Measurements from ENCODE around the gene KCNN4.
A peak's percentile ranks its signal among the peaks of the same experiment; 100 is the strongest.
"Not testable (repeated sequence)": the region's sequence is repeated elsewhere in the genome, so short reads cannot be mapped to it uniquely, and the experiment has no call there.

KCNN4 gene

GRCh38 chr19:43780706-43781525 lies at the start of gene KCNN4:
Gene KCNN4 (minus strand): TSS chr19:43780973. CDS start chr19:43780861, 112 bp downstream.
- H3K27me3 ChIP-seq (ENCODE audit: control insufficient read depth, insufficient read depth, low read length): peaks cover 3% of the 10 kb centered on the region
- H3K4me1 ChIP-seq (ENCODE audit: control insufficient read depth, insufficient read depth, low read length): peaks cover 16% of the 10 kb centered on the region
- no peak within 1 kb of the TSS for H3K9ac ChIP-seq (ENCODE audit: low read depth, low read length)
- H3K9me3 ChIP-seq (ENCODE audit: control insufficient read depth, insufficient read depth, low read length): no peaks in the 10 kb centered on the region
- no peaks in the 10 kb centered on the region for H3K36me3 ChIP-seq (ENCODE audit: control insufficient read depth, insufficient read depth, low read length)
- no peak within 1 kb of the TSS for H3K4me3 ChIP-seq (ENCODE audit: low read depth, low read length)

DNA sequence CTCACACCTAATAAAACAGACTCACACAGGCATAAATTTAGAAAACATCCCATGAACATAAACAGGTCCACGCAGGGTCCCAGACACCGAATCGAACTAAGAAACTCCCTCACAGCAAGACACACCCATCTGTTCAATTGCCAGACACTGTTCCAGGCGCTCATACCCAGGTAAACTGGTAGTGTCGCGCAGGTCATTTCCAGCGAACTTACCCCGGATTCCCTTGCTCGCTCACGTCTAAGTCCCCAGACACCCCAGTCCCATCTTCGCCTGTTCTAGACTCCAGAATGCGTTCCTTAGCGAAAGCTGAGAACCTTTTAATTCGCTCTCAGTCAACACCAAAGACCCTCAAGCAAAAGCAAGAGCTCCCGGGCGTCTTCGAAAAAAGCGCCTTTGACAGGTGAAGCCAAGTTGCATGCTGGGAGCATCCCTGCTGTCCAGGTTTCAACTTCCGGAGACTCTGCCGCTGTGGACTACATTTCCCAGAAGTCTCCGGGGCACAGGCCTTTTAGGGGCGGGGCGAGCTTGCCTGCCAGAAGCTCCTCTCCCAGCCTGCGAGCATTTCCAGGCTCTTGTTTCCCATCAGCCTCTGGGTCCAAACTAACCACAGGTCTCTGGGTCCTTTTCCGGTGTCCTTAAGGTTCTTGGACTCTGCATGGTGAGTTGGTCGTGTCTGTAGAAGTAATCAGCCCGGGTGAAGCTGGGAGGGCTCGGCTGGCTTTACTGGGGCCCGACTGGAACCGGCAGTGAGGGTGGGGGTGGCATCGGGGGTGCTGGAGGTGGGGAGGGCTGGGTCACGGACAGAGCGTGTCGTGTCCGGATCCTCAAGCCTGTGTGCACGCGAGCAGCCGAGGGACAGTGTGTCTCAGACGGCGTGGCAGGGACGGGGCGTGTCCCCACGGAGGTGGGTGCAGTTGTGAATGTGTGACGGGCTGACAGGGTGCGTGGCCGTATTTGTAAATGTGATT lies 46.3 kb upstream of the KCNN4 start, which contains the start of gene ZNF283:
Gene ZNF283 (plus strand): TSS at position 535 of the 968 bp plus-strand sequence. CDS start 6,184 bp downstream, outside the sequence.
- Histone ChIP-seq H3K36me3 (ENCODE audit: control insufficient read depth, insufficient read depth, low read length) (no peaks in the 10 kb centered on the region), H3K27me3 (ENCODE audit: control insufficient read depth, insufficient read depth, low read length) (peaks cover 3% of the 10 kb centered on the region), H3K9ac (ENCODE audit: low read depth, low read length) (peak within 1 kb of the TSS; percentile 2), H3K4me1 (ENCODE audit: control insufficient read depth, insufficient read depth, low read length) (no peaks in the 10 kb centered on the region), H3K4me3 (ENCODE audit: low read depth, low read length) (peak within 1 kb of the TSS; percentile 74), H3K9me3 (ENCODE audit: control insufficient read depth, insufficient read depth, low read length) (no peaks in the 10 kb centered on the region)

GRCh38 chr19:43824572-43824971 lies 43.8 kb upstream of the KCNN4 start:
- H3K27me3 ChIP-seq (ENCODE audit: control insufficient read depth, insufficient read depth, low read length): peaks cover 11% of the 10 kb centered on the region
- H3K36me3 ChIP-seq (ENCODE audit: control insufficient read depth, insufficient read depth, low read length); H3K4me1 ChIP-seq (ENCODE audit: control insufficient read depth, insufficient read depth, low read length); H3K9ac ChIP-seq (ENCODE audit: low read depth, low read length); H3K9me3 ChIP-seq (ENCODE audit: control insufficient read depth, insufficient read depth, low read length); H3K4me3 ChIP-seq (ENCODE audit: low read depth, low read length): not testable (repeated sequence)

GRCh38 chr19:43823856-43824255 lies 43.1 kb upstream of the KCNN4 start:
- not testable (repeated sequence) for H3K36me3 ChIP-seq (ENCODE audit: control insufficient read depth, insufficient read depth, low read length); H3K9me3 ChIP-seq (ENCODE audit: control insufficient read depth, insufficient read depth, low read length); H3K4me1 ChIP-seq (ENCODE audit: control insufficient read depth, insufficient read depth, low read length); H3K4me3 ChIP-seq (ENCODE audit: low read depth, low read length); H3K9ac ChIP-seq (ENCODE audit: low read depth, low read length)
- H3K27me3 ChIP-seq (ENCODE audit: control insufficient read depth, insufficient read depth, low read length): peaks cover 11% of the 10 kb centered on the region

- H3K4me3 ChIP-seq (ENCODE audit: low read depth, low read length): peak overlapping the region; percentile 11
- H3K9me3 ChIP-seq (ENCODE audit: control insufficient read depth, insufficient read depth, low read length): no peaks in the 10 kb centered on the region
- H3K27me3 ChIP-seq (ENCODE audit: control insufficient read depth, insufficient read depth, low read length): peaks cover 9% of the 10 kb centered on the region
- no peaks in the 10 kb centered on the region for H3K4me1 ChIP-seq (ENCODE audit: control insufficient read depth, insufficient read depth, low read length)
- no peak overlapping the region for H3K9ac ChIP-seq (ENCODE audit: low read depth, low read length)
- H3K36me3 ChIP-seq (ENCODE audit: control insufficient read depth, insufficient read depth, low read length): no peaks in the 10 kb centered on the region
Measured at GRCh38 chr19:43820884-43821215, 40.1 kb upstream of the KCNN4 start.

- Histone ChIP-seq H3K9me3 (ENCODE audit: control insufficient read depth, insufficient read depth, low read length) (no peaks in the 10 kb centered on the region), H3K4me3 (ENCODE audit: low read depth, low read length) (peak overlapping the region; percentile 11), H3K4me1 (ENCODE audit: control insufficient read depth, insufficient read depth, low read length) (no peaks in the 10 kb centered on the region), H3K27me3 (ENCODE audit: control insufficient read depth, insufficient read depth, low read length) (peaks cover 8% of the 10 kb centered on the region), H3K9ac (ENCODE audit: low read depth, low read length) (no peak overlapping the region), H3K36me3 (ENCODE audit: control insufficient read depth, insufficient read depth, low read length) (no peaks in the 10 kb centered on the region)
Measured at GRCh38 chr19:43820098-43820883, 39.5 kb upstream of the KCNN4 start.

- Histone ChIP-seq H3K4me3 (ENCODE audit: low read depth, low read length) (no peak overlapping the region), H3K4me1 (ENCODE audit: control insufficient read depth, insufficient read depth, low read length) (no peaks in the 10 kb centered on the region), H3K36me3 (ENCODE audit: control insufficient read depth, insufficient read depth, low read length) (no peaks in the 10 kb centered on the region), H3K9me3 (ENCODE audit: control insufficient read depth, insufficient read depth, low read length) (no peaks in the 10 kb centered on the region), H3K9ac (ENCODE audit: low read depth, low read length) (no peak overlapping the region), H3K27me3 (ENCODE audit: control insufficient read depth, insufficient read depth, low read length) (peaks cover 8% of the 10 kb centered on the region)
Measured at GRCh38 chr19:43818500-43818899, 37.7 kb upstream of the KCNN4 start.

- H3K9me3 ChIP-seq (ENCODE audit: control insufficient read depth, insufficient read depth, low read length); H3K36me3 ChIP-seq (ENCODE audit: control insufficient read depth, insufficient read depth, low read length); H3K4me3 ChIP-seq (ENCODE audit: low read depth, low read length); H3K4me1 ChIP-seq (ENCODE audit: control insufficient read depth, insufficient read depth, low read length); H3K9ac ChIP-seq (ENCODE audit: low read depth, low read length); H3K27me3 ChIP-seq (ENCODE audit: control insufficient read depth, insufficient read depth, low read length): not testable (repeated sequence)
Measured at GRCh38 chr19:43817454-43817853, 36.7 kb upstream of the KCNN4 start.

DNA sequence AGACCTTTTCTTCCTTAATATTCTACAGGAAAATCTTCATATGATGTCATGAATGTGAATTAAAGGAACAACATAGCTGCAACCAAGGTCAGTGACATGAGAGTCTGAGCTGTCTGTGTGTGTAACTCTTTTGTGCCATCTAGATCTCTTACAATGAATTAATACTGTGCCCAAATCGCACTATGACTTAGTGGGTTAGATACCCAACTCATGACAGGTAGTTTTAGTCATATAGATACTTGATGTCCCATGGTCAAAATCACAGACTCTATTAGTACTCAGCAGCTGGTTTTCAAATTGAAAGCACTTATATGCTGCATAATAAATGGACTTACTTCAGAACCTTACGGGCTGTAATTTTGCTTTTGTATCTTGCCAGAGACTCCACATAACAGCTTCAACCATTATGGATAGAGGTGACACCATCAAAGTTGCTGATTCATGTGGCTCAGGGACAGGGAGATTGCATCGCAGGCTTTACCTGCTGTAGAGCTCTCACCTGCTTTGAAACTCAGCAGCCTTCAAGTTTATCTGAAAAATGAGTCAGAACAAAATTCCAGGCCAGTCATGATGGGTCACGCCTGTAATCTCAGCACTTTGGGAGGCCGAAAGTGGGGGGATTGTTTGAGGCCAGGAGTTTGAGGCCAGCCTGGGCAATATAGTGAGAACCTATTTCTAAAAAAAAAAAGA lies 34.0 kb upstream of the KCNN4 start:
- Histone ChIP-seq H3K27me3 (ENCODE audit: control insufficient read depth, insufficient read depth, low read length) (peaks cover 1% of the 10 kb centered on the region), H3K4me1 (ENCODE audit: control insufficient read depth, insufficient read depth, low read length) (no peaks in the 10 kb centered on the region), H3K9me3 (ENCODE audit: control insufficient read depth, insufficient read depth, low read length) (no peaks in the 10 kb centered on the region), H3K4me3 (ENCODE audit: low read depth, low read length) (no peak overlapping the region), H3K9ac (ENCODE audit: low read depth, low read length) (no peak overlapping the region), H3K36me3 (ENCODE audit: control insufficient read depth, insufficient read depth, low read length) (no peaks in the 10 kb centered on the region)

GRCh38 chr19:43812688-43813087 lies 31.9 kb upstream of the KCNN4 start:
- Histone ChIP-seq H3K4me3 (ENCODE audit: low read depth, low read length) (no peak overlapping the region), H3K4me1 (ENCODE audit: control insufficient read depth, insufficient read depth, low read length) (no peaks in the 10 kb centered on the region), H3K36me3 (ENCODE audit: control insufficient read depth, insufficient read depth, low read length) (no peaks in the 10 kb centered on the region), H3K27me3 (ENCODE audit: control insufficient read depth, insufficient read depth, low read length) (no peaks in the 10 kb centered on the region), H3K9ac (ENCODE audit: low read depth, low read length) (no peak overlapping the region), H3K9me3 (ENCODE audit: control insufficient read depth, insufficient read depth, low read length) (no peaks in the 10 kb centered on the region)

DNA sequence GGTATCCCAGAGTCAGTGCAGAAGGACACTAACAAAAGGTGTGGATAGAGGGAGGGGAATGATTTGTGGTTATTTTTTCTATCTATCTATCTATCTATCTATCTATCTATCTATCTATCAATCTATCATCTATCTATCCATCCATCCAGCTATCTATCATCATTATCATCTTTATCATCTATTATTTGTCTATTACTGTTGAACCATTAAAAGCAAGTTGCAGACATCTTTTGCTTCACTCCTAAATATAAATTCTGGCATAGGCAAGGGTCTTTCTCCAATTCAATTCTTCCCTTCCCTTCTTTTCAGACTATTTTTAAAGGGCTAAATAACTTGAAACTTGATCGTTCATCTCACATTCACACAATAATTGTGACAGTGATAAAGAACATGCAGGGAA lies 31.5 kb upstream of the KCNN4 start:
- Histone ChIP-seq H3K9me3 (ENCODE audit: control insufficient read depth, insufficient read depth, low read length) (no peaks in the 10 kb centered on the region), H3K27me3 (ENCODE audit: control insufficient read depth, insufficient read depth, low read length) (no peaks in the 10 kb centered on the region), H3K36me3 (ENCODE audit: control insufficient read depth, insufficient read depth, low read length) (no peaks in the 10 kb centered on the region), H3K9ac (ENCODE audit: low read depth, low read length) (no peak overlapping the region), H3K4me1 (ENCODE audit: control insufficient read depth, insufficient read depth, low read length) (no peaks in the 10 kb centered on the region), H3K4me3 (ENCODE audit: low read depth, low read length) (no peak overlapping the region)

Data from iPS-15b (cell line).